HG03025 (cell line): ENCODE results near the gene LAIR2.

ENCODE experiments used
- ATAC-seq: cut with Tn5 transposase; IDR thresholded peaks from one replicate; pipeline ENCODE4 v1.9.1; 2021; ENCODE audit warnings: mild to moderate bottlenecking, moderate library complexity; ENCODE audit not compliant: unreplicated experiment, low FRiP score

The LAIR2 gene

GRCh38 chr19:54530866-54531265 lies 28.2 kb downstream of the LAIR2 start:
- no peak for ATAC-seq

- no peak for ATAC-seq
Observed at GRCh38 chr19:54532528-54532927, 29.9 kb downstream of the LAIR2 start.

- no peak for ATAC-seq
Observed at GRCh38 chr19:54533476-54533875, 30.8 kb downstream of the LAIR2 start.

- no peak for ATAC-seq
Observed at GRCh38 chr19:54534156-54534555, 31.5 kb downstream of the LAIR2 start.

- no peak for ATAC-seq
Observed at GRCh38 chr19:54535601-54536000, 33.0 kb downstream of the LAIR2 start.

- no peak for ATAC-seq
Observed at GRCh38 chr19:54536956-54537355, 34.3 kb downstream of the LAIR2 start.

GRCh38 chr19:54541712-54542111 lies 39.1 kb downstream of the LAIR2 start:
- ATAC-seq: no peak

GRCh38 chr19:54548806-54549205 lies 46.2 kb downstream of the LAIR2 start:
- ATAC-seq: no peak

GRCh38 chr19:54549224-54549623 lies 46.6 kb downstream of the LAIR2 start:
- no peak for ATAC-seq

- ATAC-seq: no peak
Observed at GRCh38 chr19:54551293-54551692, 48.7 kb downstream of the LAIR2 start.

- no peak for ATAC-seq
Observed at GRCh38 chr19:54551950-54552912, 49.6 kb downstream of the LAIR2 start.

GRCh38 chr19:54552913-54553310 lies 50.3 kb downstream of the LAIR2 start:
- no peak for ATAC-seq

- no peak for ATAC-seq
Observed at GRCh38 chr19:54554006-54554405, 51.4 kb downstream of the LAIR2 start.

- no peak for ATAC-seq
Observed at GRCh38 chr19:54554896-54555295, 52.3 kb downstream of the LAIR2 start.

- no peak for ATAC-seq
Observed at GRCh38 chr19:54556194-54556593, 53.6 kb downstream of the LAIR2 start.

GRCh38 chr19:54558339-54558738 lies 55.7 kb downstream of the LAIR2 start:
- no peak for ATAC-seq
